NOMO-1 (cell line): Measurements from ENCODE around the gene CADPS2.

Experiments
- DNase-seq, 2 experiments: peaks; one replicate each; lab custom pipeline; 2025; ENCODE audit not compliant: unreplicated experiment in 2 of 2; lab: John Stamatoyannopoulos, UW

The CADPS2 gene

DNA sequence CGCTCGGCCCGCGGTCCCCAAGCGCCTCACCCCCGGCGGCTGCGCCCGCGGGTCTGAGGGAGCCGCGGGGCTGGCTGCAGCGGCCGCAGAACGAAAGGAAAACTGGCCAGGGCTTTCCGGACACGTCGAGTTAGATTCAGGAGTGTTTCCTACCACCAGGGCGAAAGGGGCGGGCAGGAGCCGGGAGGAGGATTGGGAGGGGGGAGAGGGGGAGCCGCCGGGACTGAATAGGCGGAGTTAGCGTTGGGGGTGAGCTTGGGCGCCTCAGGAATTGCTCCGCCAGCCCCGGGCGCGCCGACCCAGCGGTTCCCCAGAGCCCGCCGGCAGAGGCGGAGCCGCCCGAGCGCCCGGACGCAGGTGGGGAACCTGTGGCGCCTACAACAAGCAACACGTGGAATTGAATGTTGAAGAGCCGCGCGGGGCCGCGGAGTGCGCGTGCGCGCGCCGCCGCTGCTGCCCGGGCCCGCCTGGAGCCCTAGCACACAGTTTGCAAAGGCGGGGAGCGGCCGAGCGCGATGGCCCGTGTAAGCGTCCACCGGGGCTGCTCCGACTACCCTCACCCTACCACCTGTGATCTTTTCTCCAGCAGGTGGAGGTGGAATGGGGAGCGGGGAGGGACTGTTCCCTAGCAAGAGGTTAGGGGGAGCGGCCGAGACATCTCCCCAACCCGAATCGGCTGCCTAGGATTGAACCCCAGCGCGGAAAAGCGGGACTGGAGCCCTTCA is at the start of gene CADPS2:
CADPS2 (minus strand) TSS at position 104 of the 725 bp plus-strand sequence. CDS start 123 bp downstream, outside the sequence.
- DNase-seq: no peak

DNA sequence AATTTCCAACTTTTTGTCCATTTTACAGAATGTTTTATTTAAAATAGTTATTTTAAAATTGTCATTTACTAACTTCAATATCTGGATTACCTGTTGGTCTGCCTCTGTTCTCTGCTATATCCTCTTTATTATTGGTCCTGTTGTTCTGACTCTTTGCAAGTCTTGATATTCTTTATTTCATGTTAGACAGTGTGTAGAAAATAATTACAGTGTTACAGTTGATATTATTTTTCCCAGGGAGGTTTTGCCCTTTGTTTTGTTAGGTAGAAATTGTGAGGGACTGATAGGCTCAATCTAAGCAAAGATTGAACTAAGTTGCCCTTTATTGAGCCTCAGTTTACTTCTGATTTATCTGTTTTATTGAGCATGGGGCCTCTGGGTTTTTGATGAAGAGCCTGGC is 49.4 kb upstream of the CADPS2 start:
- DNase-seq: no peak

DNA sequence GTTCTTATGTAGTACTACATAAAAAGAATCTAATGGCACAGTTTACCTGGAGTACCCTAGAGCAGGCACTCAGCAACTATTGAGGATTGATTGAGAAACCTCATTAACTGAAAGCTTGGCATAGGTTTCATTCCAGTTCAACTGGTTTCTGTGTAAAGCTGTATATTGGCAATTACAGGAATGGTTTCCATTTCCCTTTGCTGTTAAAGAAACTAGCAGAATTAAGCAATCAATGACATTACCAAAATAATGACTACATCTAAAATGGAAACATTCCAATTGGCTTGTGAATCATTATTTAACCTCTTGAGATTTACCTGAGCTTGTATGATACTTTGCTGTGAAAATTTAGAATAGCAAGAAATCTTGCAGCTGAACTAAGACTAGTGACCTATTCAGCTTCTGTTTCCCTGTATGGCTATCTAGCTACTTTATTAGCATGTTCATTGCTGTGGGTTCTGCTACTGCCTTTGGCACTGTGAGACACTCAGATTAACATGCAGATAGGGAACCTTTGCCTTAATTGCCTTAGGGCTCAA is 33.5 kb upstream of the CADPS2 start:
- DNase-seq: no peak

DNA sequence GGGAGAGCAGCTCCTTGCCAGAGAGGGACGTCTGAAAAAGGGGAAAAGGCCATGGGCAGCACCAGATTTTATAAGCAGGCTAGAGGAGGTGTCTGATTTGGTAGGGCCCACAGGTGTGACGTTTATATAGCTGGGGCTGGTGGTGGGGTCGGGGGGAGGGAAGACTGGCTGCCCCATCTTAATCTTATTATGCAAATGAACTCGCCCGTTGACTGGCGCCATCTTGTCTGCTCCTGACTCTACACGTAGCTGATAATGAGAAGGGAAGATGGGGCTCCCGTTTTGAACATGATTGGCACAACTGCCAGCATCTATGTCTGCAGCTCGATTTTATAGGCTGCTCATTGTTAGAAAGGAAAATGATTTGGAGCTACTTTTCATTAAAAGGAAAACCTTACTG is 28.6 kb upstream of the CADPS2 start:
- no peak for DNase-seq

DNA sequence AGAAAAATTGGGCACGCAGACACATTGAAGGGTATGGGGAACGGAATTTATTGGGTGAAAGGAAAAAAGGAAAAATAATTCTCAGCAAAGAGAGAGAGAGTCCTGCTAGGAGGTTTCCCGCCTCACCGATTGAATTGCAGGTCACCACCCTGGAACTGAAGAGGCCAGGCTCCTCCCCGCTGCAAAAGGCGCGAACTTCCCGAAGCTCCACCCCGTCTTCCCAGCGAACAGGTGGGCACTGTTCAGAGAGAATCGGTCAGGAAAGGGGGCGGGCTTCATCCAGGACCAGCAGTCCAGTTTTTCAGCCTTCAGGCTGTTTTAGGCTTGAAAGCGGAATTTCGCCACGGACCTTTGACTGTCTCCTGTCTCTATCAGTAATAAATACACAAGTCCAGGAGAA is 27.3 kb upstream of the CADPS2 start:
- no peak for DNase-seq

DNA sequence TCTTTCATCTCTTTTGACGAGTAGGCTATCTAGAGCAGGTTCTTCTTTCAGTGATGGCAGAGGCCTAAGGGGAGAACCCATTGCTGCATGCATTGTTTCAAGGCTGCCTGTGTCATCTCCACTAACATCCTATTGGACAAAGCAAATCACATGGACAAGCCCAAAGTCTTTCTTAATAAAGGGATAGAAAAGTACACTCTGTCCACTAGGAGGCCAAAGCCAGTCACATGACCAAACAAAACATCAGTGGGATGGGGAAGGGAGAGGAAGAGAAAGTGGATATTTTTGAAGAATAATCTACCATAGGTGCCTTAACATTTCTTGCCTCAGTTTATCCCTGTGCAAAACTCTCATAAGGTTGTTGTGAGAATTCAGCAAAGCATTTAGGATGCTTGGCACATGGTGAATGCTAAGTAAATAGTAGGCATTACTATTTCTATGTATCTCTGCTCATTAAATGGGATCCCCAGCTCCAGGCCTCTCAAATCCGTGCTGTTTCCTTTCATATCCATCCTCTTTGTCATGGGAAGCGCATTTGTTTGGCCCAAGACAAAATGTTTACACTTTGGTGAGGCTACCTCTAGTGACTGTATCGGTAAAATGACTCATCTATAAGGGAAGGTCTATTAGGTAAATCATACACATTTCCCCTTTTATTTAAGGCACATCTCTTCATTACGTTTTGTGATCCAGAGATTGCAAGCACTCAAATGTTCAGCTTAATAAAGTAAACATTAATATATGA is 16.7 kb upstream of the CADPS2 start:
- DNase-seq: no peak

DNA sequence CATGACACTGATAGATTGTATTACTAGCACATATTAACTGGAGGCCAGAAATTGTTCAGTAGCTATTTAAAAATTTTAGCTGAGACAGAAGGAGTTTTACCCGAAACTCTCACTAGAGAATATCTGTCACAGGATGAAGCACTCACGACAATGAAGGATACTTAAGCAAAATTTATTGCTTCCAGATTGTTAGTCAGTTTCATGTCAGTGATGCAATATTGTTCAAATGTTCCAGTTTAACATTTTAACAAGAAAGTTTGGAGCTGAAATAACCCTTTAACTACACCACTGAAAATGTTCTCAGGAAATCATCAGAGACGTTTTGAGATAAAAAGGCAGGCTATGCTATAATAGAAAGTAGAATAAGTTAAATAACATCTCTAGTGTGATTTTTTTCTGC is 15.0 kb upstream of the CADPS2 start:
- DNase-seq: peak in 1 of 2 experiments; percentile 31

DNA sequence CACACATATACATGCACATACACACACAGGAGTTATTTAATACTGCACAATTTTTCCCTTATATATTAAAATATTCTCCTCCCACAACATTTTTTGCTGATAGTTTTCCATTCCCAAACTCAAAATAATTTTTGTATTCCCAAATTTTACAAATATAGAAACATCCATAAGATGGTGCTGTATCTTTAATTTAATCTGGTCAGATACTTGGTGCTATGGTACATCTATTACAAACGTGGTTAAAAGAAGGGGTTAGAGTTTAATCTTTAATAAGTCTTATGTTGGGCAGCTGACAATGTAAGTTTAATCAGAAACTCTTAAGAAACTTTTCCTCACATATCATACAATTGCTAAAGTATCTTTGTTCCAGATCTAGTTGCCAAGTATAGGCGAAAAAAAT is 10.2 kb upstream of the CADPS2 start:
- no peak for DNase-seq

DNA sequence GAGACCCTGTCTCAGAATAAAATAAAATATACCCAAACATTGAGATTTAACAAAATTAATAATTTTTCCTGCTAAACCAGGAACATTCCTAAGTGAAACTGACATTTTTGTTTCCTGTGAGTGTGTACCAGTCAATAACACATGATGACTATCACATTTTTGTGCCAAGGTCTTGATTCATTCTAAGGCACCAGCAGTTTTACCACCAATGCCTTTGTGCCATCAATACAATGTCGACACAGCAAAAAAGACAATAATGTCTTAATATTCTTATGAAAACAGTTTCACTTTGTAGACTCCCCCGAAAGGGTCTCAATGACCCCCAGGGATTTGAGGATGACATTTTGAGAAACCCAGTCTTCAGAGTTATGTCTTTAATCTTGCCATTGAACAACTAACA is 7.2 kb upstream of the CADPS2 start:
- DNase-seq: no peak

DNA sequence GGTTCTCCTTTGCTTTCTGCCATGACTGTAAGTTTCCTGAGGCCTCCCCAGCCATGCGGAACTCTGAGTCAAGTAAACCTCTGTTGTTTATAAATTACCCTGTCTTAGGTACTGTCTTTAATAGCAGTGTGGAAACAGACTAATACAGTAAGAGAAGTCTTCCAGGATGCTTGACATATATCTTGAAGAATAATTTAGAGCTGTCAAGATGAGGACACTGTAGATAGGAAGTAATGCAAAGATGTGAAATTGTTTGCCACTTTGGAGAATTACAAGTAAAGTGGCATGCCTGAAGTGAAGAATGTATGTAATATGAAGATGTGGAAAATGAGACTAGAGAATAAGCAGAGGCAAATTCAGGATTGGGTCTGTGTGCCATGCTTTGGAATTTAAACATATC is 2.9 kb upstream of the CADPS2 start:
- DNase-seq: no peak

DNA sequence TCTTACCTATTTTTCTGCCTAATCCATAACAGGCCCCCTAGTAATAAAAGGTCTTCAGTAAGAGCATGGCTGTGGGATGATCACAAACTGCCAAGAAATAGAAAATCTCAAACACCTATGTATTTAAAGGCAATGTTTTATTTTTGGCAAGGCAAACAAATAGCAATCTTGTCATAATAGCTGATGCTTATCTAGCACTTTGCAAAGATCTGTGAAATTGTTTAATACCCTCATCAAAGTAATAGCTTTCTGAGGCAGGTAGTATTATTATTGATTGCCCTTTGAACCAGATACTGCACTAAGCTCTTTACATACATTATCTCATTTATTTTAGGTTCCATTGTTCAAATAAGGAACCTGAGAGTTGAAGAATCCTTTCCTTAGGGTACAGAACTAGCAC is 1.6 kb upstream of the CADPS2 start:
- DNase-seq: no peak

DNA sequence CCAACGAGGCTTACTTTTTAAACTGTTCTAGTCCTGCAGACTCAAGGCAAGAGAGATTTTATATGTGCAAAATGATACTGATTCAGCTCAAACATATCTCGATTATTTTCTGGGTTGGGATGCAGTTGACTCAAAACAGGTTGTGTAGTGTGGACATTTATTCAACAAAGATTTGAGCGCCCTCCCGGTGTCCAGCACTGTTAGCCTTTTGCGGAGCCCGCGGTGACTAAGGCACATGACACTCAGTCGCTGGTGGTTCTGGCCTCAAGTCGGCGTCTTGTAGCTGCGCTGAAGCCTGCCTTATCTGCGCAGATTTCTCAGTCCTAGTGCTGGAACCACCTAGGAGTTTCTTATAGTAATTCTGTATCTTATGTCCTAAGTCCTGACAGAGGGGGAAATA is 938 bp upstream of the CADPS2 start:
- DNase-seq: no peak

DNA sequence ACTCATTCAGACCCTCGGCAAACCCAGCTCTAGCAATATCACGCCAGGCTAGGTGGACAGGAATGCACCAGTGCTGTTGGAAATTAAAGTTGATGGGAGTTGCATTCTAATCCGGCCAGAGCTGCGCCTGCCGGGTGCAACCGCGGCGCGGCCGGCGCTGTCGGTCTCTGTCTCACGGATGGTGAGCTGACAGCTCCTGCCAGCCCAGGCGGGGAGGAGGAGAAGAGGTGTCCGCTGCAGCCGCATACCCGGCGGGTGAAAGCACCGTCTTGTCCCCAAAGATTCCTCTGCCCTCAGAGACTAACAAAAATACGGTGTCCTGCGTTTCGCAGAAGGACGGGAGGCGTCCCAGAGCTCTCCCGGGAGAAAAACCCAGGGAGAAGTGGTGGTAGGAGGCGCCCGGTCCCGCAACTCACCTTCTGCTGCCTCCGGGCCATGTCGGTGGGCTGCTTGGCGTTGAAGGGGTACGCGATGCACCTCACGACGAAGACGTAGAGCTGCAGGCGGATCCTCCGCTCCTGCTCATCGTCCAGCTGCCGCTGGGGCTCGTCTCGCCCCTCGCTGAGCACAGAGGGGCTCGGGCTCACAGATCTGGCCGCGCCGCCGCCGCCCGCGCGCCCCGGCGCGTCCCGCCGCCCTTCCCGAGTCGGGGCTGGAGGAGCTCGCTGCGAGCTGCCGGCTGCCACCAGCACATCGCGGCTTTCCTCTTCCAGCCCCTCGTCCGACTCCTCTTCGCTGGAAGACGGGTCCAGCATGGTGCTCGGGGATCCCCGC is 490 bp downstream of the CADPS2 start:
- no peak for DNase-seq

DNA sequence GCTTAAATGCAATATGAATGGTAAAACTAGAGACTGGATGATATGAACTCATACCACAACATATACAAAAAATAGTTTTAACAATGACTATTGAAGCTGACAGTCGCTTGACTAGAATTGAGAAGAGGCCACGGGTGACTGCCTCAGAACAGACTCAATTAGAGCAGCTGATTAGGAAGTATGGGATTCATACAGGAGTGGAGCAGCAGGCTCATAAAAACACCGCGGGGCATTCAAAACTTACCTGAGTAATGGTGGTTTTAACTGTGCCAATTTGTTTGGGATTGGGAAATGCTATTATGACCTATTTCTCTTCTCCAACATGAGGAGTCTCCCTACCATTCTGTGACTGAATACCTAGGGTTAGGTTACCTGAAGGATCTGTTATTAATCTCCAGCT is 2.1 kb downstream of the CADPS2 start:
- no peak for DNase-seq

DNA sequence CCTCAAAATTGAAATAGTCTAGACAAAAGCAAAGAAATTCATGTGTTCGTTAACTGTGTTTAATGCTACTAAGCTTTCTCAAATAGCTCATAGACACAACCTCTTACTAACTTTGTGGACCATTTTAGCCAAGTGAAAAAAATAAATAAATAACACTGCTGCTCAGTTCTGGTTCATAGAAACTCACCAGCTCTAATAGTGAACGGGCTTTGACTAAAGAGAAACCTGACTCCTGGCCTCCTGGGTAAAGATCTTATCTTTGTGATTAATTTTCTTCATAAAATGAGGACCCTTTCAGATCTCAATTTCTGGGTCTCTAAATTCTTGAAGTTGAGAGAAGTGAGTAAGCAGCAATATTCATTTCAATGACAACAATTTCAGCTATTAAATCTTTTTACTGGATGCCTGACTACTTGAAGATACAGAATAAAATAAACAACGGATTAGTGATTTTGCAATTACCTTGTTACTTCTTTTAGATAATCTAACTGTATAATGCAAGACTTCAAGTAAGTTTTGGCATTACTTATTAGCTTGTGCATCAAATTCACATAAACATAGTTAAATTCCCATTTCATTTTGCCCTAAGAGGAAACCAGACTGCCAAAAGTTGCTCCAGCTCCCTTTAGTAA is 3.1 kb downstream of the CADPS2 start:
- DNase-seq: no peak

DNA sequence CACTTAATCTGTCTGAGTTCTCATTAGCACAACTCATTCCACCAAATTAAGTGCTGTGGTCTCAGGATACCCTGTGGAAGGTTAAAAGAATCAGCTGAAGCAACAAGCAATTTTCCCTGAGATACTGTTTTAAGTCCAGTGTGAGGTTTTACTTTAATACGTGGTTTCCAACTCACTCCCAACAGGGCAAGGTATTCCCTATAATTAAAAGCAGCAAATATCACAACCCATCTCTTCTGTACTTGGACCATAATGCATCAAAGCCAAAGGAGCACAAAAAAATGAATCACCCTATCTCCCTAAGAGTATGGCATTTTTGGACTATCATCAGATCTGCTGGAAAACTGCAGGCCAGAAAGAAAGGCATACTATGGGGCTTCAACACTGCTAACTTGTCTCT is 4.9 kb downstream of the CADPS2 start:
- DNase-seq: no peak

DNA sequence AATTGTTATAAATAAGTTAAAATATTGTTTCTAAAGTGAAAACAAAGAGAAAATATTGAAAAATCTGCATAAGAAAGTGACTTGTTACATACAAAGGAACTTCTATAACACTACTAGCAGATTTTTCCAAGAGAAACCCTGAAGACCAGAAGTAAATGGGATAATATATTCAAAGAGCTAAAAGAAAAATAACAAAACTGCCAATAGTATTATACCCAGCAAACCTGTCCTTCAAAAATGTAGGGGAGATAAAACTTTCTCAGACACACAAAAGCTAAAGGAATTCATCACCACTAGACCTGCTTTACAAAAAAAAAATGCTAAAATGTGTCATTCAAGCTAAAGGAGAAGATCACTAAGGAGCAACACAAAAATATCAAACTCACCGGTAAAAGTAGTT is 17.0 kb downstream of the CADPS2 start:
- DNase-seq: no peak

DNA sequence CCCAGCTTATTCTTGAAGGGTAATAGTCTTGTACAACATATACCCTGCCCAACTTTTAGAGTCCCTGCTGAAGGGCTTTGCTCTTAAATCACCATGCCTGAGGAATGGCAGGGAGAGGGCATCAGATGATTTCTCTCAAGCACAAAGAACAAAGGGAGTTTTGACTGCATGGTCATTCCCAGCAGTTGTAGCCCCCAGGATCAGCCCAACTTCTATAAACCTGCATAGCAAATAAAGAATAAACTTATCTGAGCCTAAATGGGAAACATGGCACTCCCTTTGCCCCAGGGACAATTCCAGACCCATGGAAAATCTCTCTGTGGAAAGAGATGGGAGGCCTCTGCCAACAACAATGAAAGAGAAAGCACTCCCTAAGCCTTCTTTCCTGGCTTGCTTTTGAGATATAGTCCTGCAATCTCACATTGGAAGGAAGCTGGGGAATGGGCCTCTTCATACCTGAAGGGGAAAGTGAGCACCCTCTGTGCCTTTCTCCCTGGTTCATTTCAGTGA is 18.7 kb downstream of the CADPS2 start:
- no peak for DNase-seq

DNA sequence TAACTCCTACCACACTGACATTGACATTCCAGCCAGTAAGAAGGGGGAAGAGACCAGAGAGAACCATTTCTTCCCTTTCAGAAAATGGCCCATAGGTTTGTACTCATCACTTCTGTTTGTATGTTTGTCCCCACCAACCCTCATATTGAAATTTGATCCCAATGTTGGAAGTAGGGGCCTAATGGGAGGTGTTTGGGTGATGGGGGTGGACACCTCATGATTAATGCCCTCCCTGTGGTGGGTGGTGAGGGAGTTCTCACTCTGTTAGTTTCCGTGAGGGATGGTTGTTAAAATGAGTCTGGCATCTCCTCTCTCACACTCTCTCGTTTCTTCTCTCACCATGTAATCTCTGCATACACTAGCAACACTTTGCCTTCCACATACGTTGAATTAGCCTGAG is 21.4 kb downstream of the CADPS2 start:
- no peak for DNase-seq

DNA sequence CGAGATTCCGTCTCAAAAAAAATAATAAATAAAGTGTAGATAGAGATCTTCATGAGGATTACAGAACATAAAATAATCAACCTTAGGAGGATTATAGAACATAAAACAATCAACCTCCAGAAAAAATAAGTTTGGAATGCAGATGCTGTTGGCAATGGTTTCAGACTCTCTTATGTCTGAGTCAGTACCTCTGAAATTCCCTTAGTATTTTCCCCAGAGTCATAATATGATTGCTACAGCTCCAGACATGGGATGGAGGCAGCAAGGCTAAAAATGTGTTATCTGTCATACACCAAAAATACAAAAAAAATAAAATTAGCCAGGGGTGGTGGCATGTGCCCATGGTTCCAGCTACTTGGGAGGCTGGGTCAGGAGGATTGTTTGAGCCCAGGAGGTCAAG is 22.2 kb downstream of the CADPS2 start:
- DNase-seq: no peak

DNA sequence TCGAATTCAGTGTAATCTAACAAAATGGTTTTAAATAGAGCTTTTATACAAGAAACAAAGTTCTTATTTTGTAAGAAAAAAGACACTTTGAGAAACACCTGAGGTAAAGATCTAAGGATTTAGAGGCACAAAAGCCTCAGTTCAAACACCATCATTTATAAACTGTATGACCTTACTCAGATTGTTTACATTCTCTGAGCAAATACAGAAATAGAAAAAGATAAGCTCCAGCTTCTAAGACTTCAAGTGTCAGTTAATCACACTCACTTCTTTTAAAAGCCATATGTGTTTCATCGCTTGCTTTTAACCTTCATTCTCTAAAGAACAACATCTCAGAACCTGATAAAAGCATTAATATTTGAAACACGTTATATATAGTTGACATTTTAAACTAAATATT is 27.9 kb downstream of the CADPS2 start:
- no peak for DNase-seq
